Stomach (tissue), 9 donors: ENCODE measurements around the gene MYRIP. TPM values are rescaled to one million over a fixed set of nuclear protein-coding genes. Genes with fewer than 3 reads are reported as not detected.

ENCODE experiments used
- DNase-seq, 2 donors: peaks; one replicate each; pipeline versions ENCODE4 v3.0.0 to v3.0.0-alpha.2; 2013 to 2019
- H3K27ac ChIP-seq, 5 donors: fragments of 200-600 bp in 4 of 5; sonication (generic) in 4 of 5; one replicate each; pipeline ENCODE4 v1.5.1; 2013 to 2019; ENCODE audit warnings: mild to moderate bottlenecking in 1 of 5, moderate library complexity in 1 of 5
- H3K27me3 ChIP-seq, 3 donors: fragments of 200-600 bp; sonication (generic); one replicate each; pipeline ENCODE4 v1.5.1; 2017 to 2019; ENCODE audit warnings: mixed run types in 1 of 3
- H3K36me3 ChIP-seq, 4 donors: fragments of 200-600 bp; sonication (generic); 1 replicate in 3 of 4; 2 replicates in 1 of 4; pipeline ENCODE4 v1.5.1; 2016 to 2019
- H3K4me1 ChIP-seq, 4 donors: fragments of 200-600 bp; sonication (generic); one replicate each; pipeline ENCODE4 v1.5.1; 2016 to 2019
- H3K4me3 ChIP-seq, 4 donors: fragments of 200-600 bp; sonication (generic) in 3 of 4; one replicate each; pipeline ENCODE4 v1.5.1; 2016 to 2019; ENCODE audit warnings: mild to moderate bottlenecking in 1 of 4
- H3K9me3 ChIP-seq, 4 donors: fragments of 200-600 bp; sonication (generic); one replicate each; pipeline ENCODE4 v1.5.1; 2016 to 2019
- CTCF ChIP-seq, 7 experiments: fragments of 450-650 bp in 4 of 7; fragments of 200-600 bp in 3 of 7; sonication (generic) in 3 of 7; IDR thresholded peaks; one replicate each; pipeline ENCODE4 v1.5.1; 2016 to 2019; ENCODE audit warnings: antibody characterized with exemption in 7 of 7, control low read depth in 2 of 7, mild to moderate bottlenecking in 1 of 7
- EP300 ChIP-seq: sonication (generic); formaldehyde crosslinking; IDR thresholded peaks from one replicate; pipeline ENCODE4 v1.6.1; 2017; ENCODE audit warnings: antibody characterized with exemption
- POLR2A ChIP-seq, 4 donors: fragments of 450-650 bp; IDR thresholded peaks; one replicate each; pipeline ENCODE4 v1.6.1; 2016; ENCODE audit warnings: antibody characterized with exemption in 4 of 4, control low read depth in 2 of 4, mild to moderate bottlenecking in 1 of 4, moderate library complexity in 1 of 4
- POLR2AphosphoS5 ChIP-seq, 3 donors: sonication (generic); formaldehyde crosslinking; IDR thresholded peaks; one replicate each; pipeline ENCODE4 v1.6.1; 2016; ENCODE audit warnings: antibody characterized with exemption in 3 of 3
- WGBS, 5 donors: extraction: QIAGEN DNeasy Blood & Tissue Kit in 3 of 5; methylation state at CpG; one replicate each; pipeline versions ENCODE4 v1.1.5 to v1.1.7; 2013 to 2018; 5-methylcytosine and 5-hydroxymethylcytosine counted together
- intact Hi-C: fragments of 100-400 bp; cut with DNase I; formaldehyde crosslinking; loops from one replicate; pipeline ENCODE4 v1.15.1; 2023; ENCODE audit warnings: low total_unique reads
- polyA plus RNA-seq, 3 donors: library from polyadenylated mRNA; stranded (reverse); fragments of 200-250 nt; gene quantifications; one replicate each; pipeline ENCODE4 v1.2.3, GENCODE V29; 2013
- total RNA-seq, 5 donors: library from RNA; depleted of rRNA; stranded (reverse); fragments of >200 nt; gene quantifications; one replicate each; pipeline versions ENCODE4 v1.1.0 to v1.2.3, GENCODE V29; 2014 to 2016
- donor health status: healthy with polysubstance abuse.
- donor health status: Bipolar disorder and iron deficiency.
- donor health status: healthy.

Gene MYRIP
- total and polyA plus RNA-seq, 8 donors: 1.8 to 20.6 (median 6.8) TPM

- H3K27me3 ChIP-seq: no peaks in the 10 kb centered on the region
- intact Hi-C loops: no loop called here
- DNase-seq: no peak
- peaks cover 0 to 18% (median 2%) of the 10 kb centered on the region in 4 donors for H3K9me3 ChIP-seq
- no peak overlapping the region for H3K27ac ChIP-seq
- H3K36me3 ChIP-seq: no peaks in the 10 kb centered on the region
- no peak overlapping the region for H3K4me3 ChIP-seq
- no peak for TF ChIP-seq POLR2A (IDR thresholded peaks at IDR 0.05)
- TF ChIP-seq EP300: no peak
- no peak for TF ChIP-seq CTCF (IDR thresholded peaks at IDR 0.05)
- TF ChIP-seq POLR2AphosphoS5 (IDR thresholded peaks at IDR 0.05): no peak
- H3K4me1 ChIP-seq: peaks cover 0 to 21% (median 11%) of the 10 kb centered on the region in 4 donors
Measured at GRCh38 chr3:40098261-40098759, 288.9 kb downstream of the MYRIP start.

- Histone ChIP-seq H3K4me1 (peaks cover 0 to 33% (median 11%) of the 10 kb centered on the region in 4 donors), H3K27ac (no peak overlapping the region), H3K27me3 (no peaks in the 10 kb centered on the region), H3K9me3 (peaks cover 0 to 18% (median 2%) of the 10 kb centered on the region in 4 donors), H3K36me3 (no peaks in the 10 kb centered on the region), H3K4me3 (no peak overlapping the region)
- intact Hi-C loops: no loop called here
- TF ChIP-seq POLR2AphosphoS5 (IDR thresholded peaks at IDR 0.05) (no peak), POLR2A (IDR thresholded peaks at IDR 0.05) (no peak), EP300 (no peak), CTCF (IDR thresholded peaks at IDR 0.05) (no peak)
- 77 to 86% (median 79%) methylated on average over 7 of the region's 7 CpGs for WGBS, 5 donors
- no peak for DNase-seq
Measured at GRCh38 chr3:40099871-40100270, 290.5 kb downstream of the MYRIP start.

- intact Hi-C loops: no loop called here
- DNase-seq: no peak
- H3K27ac ChIP-seq: no peak overlapping the region
- H3K9me3 ChIP-seq: peaks cover 0 to 18% (median 2%) of the 10 kb centered on the region in 4 donors
- H3K36me3 ChIP-seq: no peaks in the 10 kb centered on the region
- no peak overlapping the region for H3K4me3 ChIP-seq
- no peak for TF ChIP-seq POLR2AphosphoS5 (IDR thresholded peaks at IDR 0.05)
- TF ChIP-seq POLR2A (IDR thresholded peaks at IDR 0.05): no peak
- no peak for TF ChIP-seq CTCF (IDR thresholded peaks at IDR 0.05)
- no peak for TF ChIP-seq EP300
- H3K27me3 ChIP-seq: no peaks in the 10 kb centered on the region
- peaks cover 0 to 24% (median 6%) of the 10 kb centered on the region in 4 donors for H3K4me1 ChIP-seq
Measured at GRCh38 chr3:40102182-40102581, 292.8 kb downstream of the MYRIP start.

GRCh38 chr3:40103829-40104228, 294.4 kb downstream of the MYRIP start:
- no peak overlapping the region for H3K27ac ChIP-seq
- TF ChIP-seq POLR2AphosphoS5 (IDR thresholded peaks at IDR 0.05): no peak
- TF ChIP-seq CTCF (IDR thresholded peaks at IDR 0.05): no peak
- no peak for TF ChIP-seq POLR2A (IDR thresholded peaks at IDR 0.05)
- no peak for TF ChIP-seq EP300
- H3K36me3 ChIP-seq: no peaks in the 10 kb centered on the region
- H3K4me3 ChIP-seq: no peak overlapping the region
- H3K4me1 ChIP-seq: peaks cover 0 to 23% (median 0%) of the 10 kb centered on the region in 4 donors
- no peak for DNase-seq
- no peaks in the 10 kb centered on the region for H3K27me3 ChIP-seq
- H3K9me3 ChIP-seq: peaks cover 0 to 18% (median 2%) of the 10 kb centered on the region in 4 donors
- intact Hi-C loops: no loop called here
